ENCODE results near the gene NKIRAS1.
"Not testable (repeated sequence)": the region's sequence is repeated elsewhere in the genome, so short reads cannot be mapped to it uniquely, and the experiment has no call there.

Gene NKIRAS1

DNA sequence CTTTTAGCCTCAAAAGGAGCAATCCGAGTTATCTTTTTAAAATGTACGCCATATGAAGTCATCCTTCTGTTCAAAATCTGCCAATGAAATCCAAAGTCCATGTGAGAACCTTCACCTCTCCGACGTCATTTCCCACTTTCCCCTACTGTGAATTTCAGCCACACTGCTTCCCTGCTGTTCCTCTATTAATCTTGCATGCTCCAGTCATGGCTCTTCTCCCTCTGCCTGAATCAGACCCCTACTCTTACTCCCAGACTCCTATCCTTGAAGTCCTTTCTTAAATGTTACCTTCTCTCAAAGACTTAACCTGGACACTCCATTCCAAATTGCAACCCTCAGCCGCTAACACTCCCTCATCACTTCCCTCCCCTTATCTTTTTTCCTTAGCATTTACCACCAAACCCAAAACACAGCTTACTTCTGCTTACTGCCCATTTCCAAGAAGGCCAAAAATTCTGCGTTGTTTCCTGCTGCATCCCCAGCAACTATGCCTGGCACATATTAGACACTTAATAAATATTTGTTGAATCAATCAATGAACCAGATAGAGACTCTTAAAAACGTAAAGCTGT, 1.2 kb downstream of the NKIRAS1 start:
- no peak for TF ChIP-seq CTCF (conservative IDR thresholded peaks at IDR 0.05)
- peak overlapping the region; percentile 91 for H3K27ac ChIP-seq

GRCh38 chr3:23913873-23914743, 2.7 kb downstream of the NKIRAS1 start:
- H3K27ac ChIP-seq = peak overlapping the region; percentile 91
- TF ChIP-seq CTCF (conservative IDR thresholded peaks at IDR 0.05) = no peak

- peak overlapping the region; percentile 91 for H3K27ac ChIP-seq
- no peak for TF ChIP-seq CTCF (conservative IDR thresholded peaks at IDR 0.05)
These were observed 3.6 kb downstream of the NKIRAS1 start for GRCh38 chr3:23913182-23913581.

GRCh38 chr3:23912335-23912734, 4.5 kb downstream of the NKIRAS1 start:
- not testable (repeated sequence) for H3K27ac ChIP-seq

GRCh38 chr3:23911397-23911796, 5.4 kb downstream of the NKIRAS1 start:
- no peak for TF ChIP-seq CTCF (conservative IDR thresholded peaks at IDR 0.05)
- H3K27ac ChIP-seq = no peak overlapping the region

DNA sequence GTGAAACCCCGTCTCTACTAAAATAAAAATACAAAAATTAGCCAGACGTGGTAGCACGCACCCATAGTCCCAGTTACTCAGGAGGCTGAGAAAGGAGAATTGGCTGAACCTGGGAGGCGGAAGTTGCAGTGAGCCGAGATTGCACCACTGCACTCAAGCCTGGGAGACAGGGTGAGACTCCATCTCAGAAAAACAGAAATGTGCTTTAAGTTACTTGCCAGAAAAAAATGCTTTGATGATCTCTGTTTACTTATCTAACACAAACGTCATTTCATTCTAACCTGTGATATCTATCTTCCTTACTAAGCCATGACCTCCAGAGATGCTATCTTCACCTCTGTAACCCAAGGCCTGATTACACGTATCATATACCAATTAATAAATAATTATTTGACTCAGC, 7.4 kb downstream of the NKIRAS1 start:
- no peak overlapping the region for H3K27ac ChIP-seq
- no peak for TF ChIP-seq CTCF (conservative IDR thresholded peaks at IDR 0.05)

- TF ChIP-seq CTCF (conservative IDR thresholded peaks at IDR 0.05) = no peak
- H3K27ac ChIP-seq = no peak overlapping the region
These were observed 12.2 kb downstream of the NKIRAS1 start for GRCh38 chr3:23904545-23904944.

GRCh38 chr3:23900744-23901143, 16.0 kb downstream of the NKIRAS1 start:
- H3K27ac ChIP-seq = no peak overlapping the region
- no peak for TF ChIP-seq CTCF (conservative IDR thresholded peaks at IDR 0.05)
